Neural progenitor cell (in vitro differentiated cells): Measurements from ENCODE around the gene BLOC1S3. TPM values are rescaled to one million over a fixed set of nuclear protein-coding genes. Genes with fewer than 3 reads are reported as not detected.

Source experiments
- DNase-seq: peaks from one replicate; pipeline ENCODE4 v3.0.0-alpha.2; 2016; ENCODE audit warnings: low spot score
- H2AFZ ChIP-seq: fragments of 200-600 bp; sonication (generic); replicated peaks from 2 replicates; pipeline ENCODE4 v1.6.1; 2016; ENCODE audit warnings: antibody characterized with exemption
- H3F3A ChIP-seq: fragments of 200-600 bp; sonication (generic); 2 replicates; pipeline ENCODE4 v1.6.1; 2016; ENCODE audit warnings: antibody characterized with exemption, low read depth
- H3K27ac ChIP-seq: fragments of 200-600 bp; sonication (generic); 2 replicates; pipeline ENCODE4 v1.5.1; 2016; ENCODE audit warnings: mild to moderate bottlenecking
- H3K27me3 ChIP-seq: fragments of 200-600 bp; sonication (generic); 2 replicates; pipeline ENCODE4 v1.6.1; 2016; ENCODE audit warnings: mild to moderate bottlenecking, moderate library complexity
- H3K36me3 ChIP-seq: fragments of 200-600 bp; sonication (generic); 2 replicates; pipeline ENCODE4 v1.5.1; 2016
- H3K4me1 ChIP-seq: fragments of 200-600 bp; sonication (generic); 2 replicates; pipeline ENCODE4 v1.6.1; 2016; ENCODE audit warnings: mixed run types
- H3K4me2 ChIP-seq: fragments of 200-600 bp; sonication (generic); 2 replicates; pipeline ENCODE4 v1.6.1; 2016
- H3K4me3 ChIP-seq: fragments of 200-600 bp; sonication (generic); 2 replicates; pipeline ENCODE4 v1.5.1; 2016
- H3K79me2 ChIP-seq: fragments of 200-600 bp; sonication (generic); 2 replicates; pipeline ENCODE4 v1.6.1; 2016; ENCODE audit warnings: low read depth
- H3K9ac ChIP-seq: fragments of 200-600 bp; sonication (generic); 2 replicates; pipeline ENCODE4 v1.6.1; 2016
- H3K9me3 ChIP-seq: fragments of 200-600 bp; sonication (generic); 2 replicates; pipeline ENCODE4 v1.5.1; 2016; ENCODE audit warnings: low read depth
- H4K20me1 ChIP-seq: fragments of 200-600 bp; sonication (generic); 2 replicates; pipeline ENCODE4 v1.6.1; 2016; ENCODE audit warnings: low read depth
- H3K27ac Mint-ChIP-seq: 3 replicates; pipeline ENCODE4 v1.8.0; 2021; ENCODE audit warnings: mixed read lengths
- H3K27me3 Mint-ChIP-seq: 2 replicates; pipeline ENCODE4 v1.8.0; 2022; ENCODE audit warnings: low read depth, mild to moderate bottlenecking, inconsistent platforms, moderate library complexity, mixed read lengths; ENCODE audit not compliant: insufficient read depth
- H3K36me3 Mint-ChIP-seq: 3 replicates; pipeline ENCODE4 v1.8.0; 2021; ENCODE audit warnings: mixed read lengths
- H3K4me1 Mint-ChIP-seq: 3 replicates; pipeline ENCODE4 v1.8.0; 2021; ENCODE audit warnings: mixed read lengths
- H3K4me3 Mint-ChIP-seq: 3 replicates; pipeline ENCODE4 v1.8.0; 2021; ENCODE audit warnings: mild to moderate bottlenecking, moderate library complexity, mixed read lengths
- H3K9me3 Mint-ChIP-seq: 3 replicates; pipeline ENCODE4 v1.8.0; 2020; ENCODE audit warnings: mixed read lengths
- CTCF ChIP-seq: fragments of 200-600 bp; sonication (generic); IDR thresholded peaks from 2 replicates; pipeline ENCODE4 v1.5.1; 2017; ENCODE audit warnings: antibody characterized with exemption, mild to moderate bottlenecking
- EZH2 ChIP-seq: fragments of 200-600 bp; sonication (generic); IDR thresholded peaks from 2 replicates; pipeline ENCODE4 v1.6.1; 2017; ENCODE audit warnings: antibody characterized with exemption, mild to moderate bottlenecking, moderate library complexity
- EZH2phosphoT487 ChIP-seq: fragments of 200-600 bp; sonication (generic); IDR thresholded peaks from 2 replicates; pipeline ENCODE4 v1.6.1; 2017; ENCODE audit warnings: antibody characterized with exemption
- total RNA-seq: library from RNA; depleted of rRNA; stranded (reverse); fragments of >200 nt; gene quantifications from 2 replicates; pipeline ENCODE4 v1.2.3, GENCODE V29; 2015; ENCODE audit warnings: low replicate concordance

The BLOC1S3 gene
- total RNA-seq, 1 donor from 2014 or later, result 2.0 TPM

- Mint-ChIP-seq H3K9me3 (no peaks in the 10 kb centered on the region), H3K4me1 (peaks cover 2% of the 10 kb centered on the region), H3K36me3 (peaks cover 2% of the 10 kb centered on the region), H3K27ac (no peak overlapping the region), H3K27me3 (peaks cover 2% of the 10 kb centered on the region), H3K4me3 (no peak overlapping the region)
- Histone ChIP-seq H3K4me2 (no peak overlapping the region), H3K9ac (no peak overlapping the region), H2AFZ (no peak overlapping the region), H3K9me3 (no peaks in the 10 kb centered on the region), H3K27ac (no peak overlapping the region), H3K79me2 (peaks cover 5% of the 10 kb centered on the region), H3K4me1 (peaks cover 10% of the 10 kb centered on the region), H3K27me3 (peaks cover 14% of the 10 kb centered on the region), H3F3A (peaks cover 3% of the 10 kb centered on the region), H3K36me3 (no peaks in the 10 kb centered on the region), H3K4me3 (no peak overlapping the region), H4K20me1 (peaks cover 4% of the 10 kb centered on the region)
- TF ChIP-seq CTCF (no peak), EZH2 (no peak), EZH2phosphoT487 (no peak)
- no peak for DNase-seq
These were observed 5.5 kb downstream of the BLOC1S3 start for GRCh38 chr19:45184115-45184514.

DNA sequence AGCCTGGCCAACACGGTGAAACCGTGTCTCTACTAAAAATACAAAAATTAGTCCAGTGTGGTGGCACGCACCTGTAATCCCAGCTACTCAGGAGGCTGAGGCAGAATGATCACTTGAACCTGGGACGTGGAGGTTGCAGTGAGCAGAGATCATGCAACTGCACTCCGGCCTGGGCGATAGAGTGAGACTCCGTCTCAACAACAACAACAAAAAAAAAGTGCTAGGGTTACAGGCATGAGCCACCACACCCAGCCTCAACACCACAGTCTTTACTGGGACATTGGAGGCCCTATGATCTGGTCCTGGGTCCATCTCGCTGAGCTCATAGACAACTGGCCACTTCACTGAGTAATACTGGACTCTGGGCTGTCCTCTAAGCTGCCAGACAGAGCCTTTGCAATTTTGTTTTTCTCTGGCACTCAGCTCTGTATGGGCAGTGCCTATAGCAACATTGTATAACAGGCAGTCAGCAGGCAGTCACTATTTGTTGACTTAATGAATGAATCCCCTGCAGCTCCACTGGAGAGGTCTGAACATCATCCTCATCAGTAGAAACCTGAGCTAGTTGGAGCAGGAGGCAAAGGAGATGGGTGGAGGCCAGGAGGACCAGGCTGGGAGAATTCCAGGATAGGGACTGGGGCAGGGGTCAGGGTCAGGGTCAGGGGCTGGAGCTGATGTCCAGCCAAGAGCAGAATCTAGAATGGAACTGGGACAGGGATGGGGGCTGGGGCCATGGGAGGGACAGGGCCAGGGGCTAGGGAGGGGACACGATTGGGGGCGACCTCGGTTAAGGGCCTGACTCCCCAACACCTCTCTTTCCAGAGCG, 8.1 kb downstream of the BLOC1S3 start:
- H3K27ac Mint-ChIP-seq, result peak overlapping the region; percentile 16
- no peaks in the 10 kb centered on the region for H3K79me2 ChIP-seq
- H4K20me1 ChIP-seq, result no peaks in the 10 kb centered on the region
- H3K27ac ChIP-seq, result no peak overlapping the region
- no peak for DNase-seq
- H3K4me1 Mint-ChIP-seq, result no peaks in the 10 kb centered on the region
- H3K4me2 ChIP-seq, result no peak overlapping the region
- no peaks in the 10 kb centered on the region for H3K36me3 Mint-ChIP-seq
- no peaks in the 10 kb centered on the region for H3K9me3 ChIP-seq
- no peaks in the 10 kb centered on the region for H3K36me3 ChIP-seq
- TF ChIP-seq CTCF (no peak), EZH2phosphoT487 (no peak), EZH2 (no peak)
- H3K9me3 Mint-ChIP-seq, result peaks cover 4% of the 10 kb centered on the region
- H3K4me3 Mint-ChIP-seq, result no peak overlapping the region
- H2AFZ ChIP-seq, result no peak overlapping the region
- no peaks in the 10 kb centered on the region for H3K4me1 ChIP-seq
- H3F3A ChIP-seq, result no peaks in the 10 kb centered on the region
- H3K4me3 ChIP-seq, result no peak overlapping the region
- no peaks in the 10 kb centered on the region for H3K27me3 ChIP-seq
- H3K9ac ChIP-seq, result no peak overlapping the region
- H3K27me3 Mint-ChIP-seq, result peaks cover 2% of the 10 kb centered on the region

DNA sequence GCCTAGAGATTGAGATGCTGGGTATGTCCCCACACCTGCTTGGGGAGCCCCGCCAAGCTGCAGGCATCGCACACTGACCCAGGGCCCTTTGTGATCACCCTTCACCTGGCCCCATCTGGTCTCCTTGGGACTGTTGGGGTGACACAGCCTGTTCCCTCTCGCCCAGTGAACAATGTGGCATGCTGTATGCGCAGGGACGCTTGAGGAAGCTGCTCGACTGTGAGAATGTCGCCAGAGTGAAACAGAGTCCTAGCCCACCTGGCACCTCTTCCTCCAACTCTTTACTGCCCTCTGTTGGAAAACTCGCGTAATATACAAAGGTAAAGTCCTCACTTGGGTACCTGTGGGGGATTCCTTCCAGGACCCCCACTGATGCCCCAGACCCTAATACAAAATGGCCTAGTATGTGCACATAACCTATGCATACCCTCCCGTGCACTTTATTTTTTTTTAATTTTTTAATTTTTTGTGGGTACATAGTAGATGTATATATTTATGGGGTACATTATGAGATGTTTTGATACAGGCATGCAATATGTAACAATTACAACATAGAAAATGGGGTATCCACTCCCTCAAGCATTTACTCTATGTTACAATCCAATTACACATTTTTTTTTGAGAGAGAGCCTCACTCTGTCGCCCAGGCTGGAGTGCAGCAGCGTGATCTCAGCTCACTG, 9.0 kb downstream of the BLOC1S3 start:
- no peak for TF ChIP-seq EZH2phosphoT487
- peak; percentile 72 for TF ChIP-seq CTCF
- H3K4me3 Mint-ChIP-seq, result no peak overlapping the region
- H3K36me3 Mint-ChIP-seq, result no peaks in the 10 kb centered on the region
- H3K36me3 ChIP-seq, result no peaks in the 10 kb centered on the region
- H3K4me1 ChIP-seq, result no peaks in the 10 kb centered on the region
- no peaks in the 10 kb centered on the region for H3K4me1 Mint-ChIP-seq
- H3K9me3 ChIP-seq, result no peaks in the 10 kb centered on the region
- H3K9ac ChIP-seq, result no peak overlapping the region
- peak; percentile 77 for DNase-seq
- peaks cover 2% of the 10 kb centered on the region for H3K27me3 Mint-ChIP-seq
- H3K27me3 ChIP-seq, result no peaks in the 10 kb centered on the region
- H3K4me2 ChIP-seq, result no peak overlapping the region
- H3K9me3 Mint-ChIP-seq, result peaks cover 4% of the 10 kb centered on the region
- H3K79me2 ChIP-seq, result no peaks in the 10 kb centered on the region
- no peaks in the 10 kb centered on the region for H4K20me1 ChIP-seq
- H3K27ac ChIP-seq, result no peak overlapping the region
- peak overlapping the region; percentile 55 for H2AFZ ChIP-seq
- peaks cover 2% of the 10 kb centered on the region for H3F3A ChIP-seq
- no peak overlapping the region for H3K27ac Mint-ChIP-seq
- H3K4me3 ChIP-seq, result no peak overlapping the region
